ENCODE results near the gene NDUFS6. TPM values are rescaled to one million over a fixed set of nuclear protein-coding genes. Genes with fewer than 3 reads are reported as not detected.
A peak's percentile ranks its signal among the peaks of the same experiment; 100 is the strongest.

Gene NDUFS6
- total and polyA plus RNA-seq, 8 donors = 26.8 to 55.8 (median 40.7) TPM

GRCh38 chr5:1806974-1807373 lies 5.8 kb downstream of the NDUFS6 start:
- no peak for TF ChIP-seq CTCF (IDR thresholded peaks at IDR 0.05)
- no peak for ATAC-seq
- peaks cover 0 to 94% of the 10 kb centered on the region in 2 donors for H3K36me3 ChIP-seq

GRCh38 chr5:1807451-1808185 lies 6.4 kb downstream of the NDUFS6 start:
- Histone ChIP-seq H3K4me1 (peaks cover 0 to 7% of the 10 kb centered on the region in 2 donors), H3K27me3 (no peaks in the 10 kb centered on the region), H3K4me3 (no peak overlapping the region), H3K27ac (no peak overlapping the region), H3K36me3 (peaks cover 0 to 99% of the 10 kb centered on the region in 2 donors), H3K9me3 (no peaks in the 10 kb centered on the region)
- ATAC-seq (no peak), DNase-seq (peak in 1 of 4 donors; percentile 59)
- intact Hi-C loops (cut with DNase I) = no loop called here
- TF ChIP-seq CTCF (IDR thresholded peaks at IDR 0.05) = no peak

More at GRCh38 chr5:1806974-1807373, 5.8 kb downstream of the NDUFS6 start:
- Histone ChIP-seq H3K27me3 (no peaks in the 10 kb centered on the region), H3K4me3 (no peak overlapping the region), H3K27ac (no peak overlapping the region), H3K9me3 (no peaks in the 10 kb centered on the region), H3K4me1 (peaks cover 0 to 14% of the 10 kb centered on the region in 2 donors)
- no peak for DNase-seq
- intact Hi-C loops (cut with DNase I) = no loop called here

DNA sequence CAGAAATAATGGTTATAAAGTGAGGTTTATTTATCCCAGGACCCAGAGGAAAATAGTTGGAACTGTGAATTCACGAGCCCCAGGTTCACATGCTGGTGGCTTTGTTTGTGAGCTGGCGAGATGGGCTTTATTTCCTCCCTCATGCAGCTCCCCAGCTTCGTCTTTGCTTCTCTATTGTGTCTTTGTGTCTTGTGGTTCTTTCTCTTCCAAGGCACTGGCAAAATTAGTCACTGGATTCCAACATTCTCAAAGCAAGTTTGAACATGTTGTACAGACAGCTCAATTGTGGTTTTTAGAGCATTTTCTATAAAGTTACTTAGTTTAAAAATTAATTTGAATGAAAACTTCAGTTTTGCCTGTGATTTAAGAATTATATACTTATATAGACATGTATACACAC lies 7.2 kb downstream of the NDUFS6 start:
- DNase-seq (no peak), ATAC-seq (no peak)
- intact Hi-C loops (cut with DNase I) = no loop called here
- H3K9me3 ChIP-seq = no peaks in the 10 kb centered on the region
- peaks cover 0 to 4% of the 10 kb centered on the region in 2 donors for H3K4me1 ChIP-seq
- peaks cover 0 to 98% of the 10 kb centered on the region in 2 donors for H3K36me3 ChIP-seq
- H3K27me3 ChIP-seq = no peaks in the 10 kb centered on the region
- TF ChIP-seq CTCF (IDR thresholded peaks at IDR 0.05) = no peak
- no peak overlapping the region for H3K4me3 ChIP-seq
- H3K27ac ChIP-seq = no peak overlapping the region

- H3K4me3 ChIP-seq = no peak overlapping the region
- peaks cover 0 to 98% of the 10 kb centered on the region in 2 donors for H3K36me3 ChIP-seq
- H3K27me3 ChIP-seq = no peaks in the 10 kb centered on the region
- intact Hi-C loops (cut with DNase I) = no loop called here
- TF ChIP-seq CTCF (IDR thresholded peaks at IDR 0.05) = no peak
- ATAC-seq (no peak), DNase-seq (peak in 2 of 4 donors; percentile 10 to 76)
- H3K4me1 ChIP-seq = peaks cover 0 to under 1% of the 10 kb centered on the region in 2 donors
- no peak overlapping the region for H3K27ac ChIP-seq
- H3K9me3 ChIP-seq = no peaks in the 10 kb centered on the region
Observed at GRCh38 chr5:1809416-1810035, 8.3 kb downstream of the NDUFS6 start.

GRCh38 chr5:1810581-1811101 lies 9.4 kb downstream of the NDUFS6 start:
- peaks cover 0 to 98% of the 10 kb centered on the region in 2 donors for H3K36me3 ChIP-seq
- no peak overlapping the region for H3K4me3 ChIP-seq
- ATAC-seq (no peak), DNase-seq (peak in 1 of 4 donors; percentile 57)
- intact Hi-C loops (cut with DNase I) = no loop called here
- no peak overlapping the region for H3K27ac ChIP-seq
- H3K9me3 ChIP-seq = no peaks in the 10 kb centered on the region
- no peak for TF ChIP-seq CTCF (IDR thresholded peaks at IDR 0.05)
- no peaks in the 10 kb centered on the region for H3K27me3 ChIP-seq
- no peaks in the 10 kb centered on the region for H3K4me1 ChIP-seq
